ENCODE data around the gene OR7G1.

The OR7G1 gene, protein sequence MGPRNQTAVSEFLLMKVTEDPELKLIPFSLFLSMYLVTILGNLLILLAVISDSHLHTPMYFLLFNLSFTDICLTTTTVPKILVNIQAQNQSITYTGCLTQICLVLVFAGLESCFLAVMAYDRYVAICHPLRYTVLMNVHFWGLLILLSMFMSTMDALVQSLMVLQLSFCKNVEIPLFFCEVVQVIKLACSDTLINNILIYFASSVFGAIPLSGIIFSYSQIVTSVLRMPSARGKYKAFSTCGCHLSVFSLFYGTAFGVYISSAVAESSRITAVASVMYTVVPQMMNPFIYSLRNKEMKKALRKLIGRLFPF

DNA sequence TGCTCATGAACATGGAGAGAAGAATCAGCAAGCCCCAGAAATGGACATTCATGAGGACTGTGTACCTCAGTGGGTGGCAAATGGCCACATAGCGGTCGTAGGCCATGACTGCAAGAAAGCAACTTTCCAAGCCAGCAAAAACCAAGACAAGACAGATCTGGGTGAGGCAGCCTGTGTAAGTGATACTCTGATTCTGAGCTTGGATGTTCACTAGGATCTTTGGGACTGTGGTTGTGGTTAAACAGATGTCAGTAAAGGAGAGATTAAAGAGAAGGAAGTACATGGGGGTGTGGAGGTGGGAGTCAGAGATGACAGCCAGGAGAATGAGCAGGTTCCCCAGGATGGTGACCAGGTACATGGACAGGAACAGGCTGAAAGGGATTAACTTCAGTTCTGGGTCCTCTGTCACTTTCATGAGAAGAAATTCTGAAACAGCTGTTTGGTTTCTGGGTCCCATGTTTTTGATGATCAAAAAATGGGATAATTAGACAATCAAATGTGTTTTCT, at the start of gene OR7G1:
OR7G1 (minus strand) TSS at position 457 of the 507 bp plus-strand sequence; CDS start at position 457, 0 bp downstream.
- H3K4me3 ChIP-seq (ENCODE audit: low read length): no peak within 1 kb of the TSS
- no peak for TF ChIP-seq ZNF274 (IDR thresholded peaks at IDR 0.05; ENCODE audit: low read depth, low read length)

DNA sequence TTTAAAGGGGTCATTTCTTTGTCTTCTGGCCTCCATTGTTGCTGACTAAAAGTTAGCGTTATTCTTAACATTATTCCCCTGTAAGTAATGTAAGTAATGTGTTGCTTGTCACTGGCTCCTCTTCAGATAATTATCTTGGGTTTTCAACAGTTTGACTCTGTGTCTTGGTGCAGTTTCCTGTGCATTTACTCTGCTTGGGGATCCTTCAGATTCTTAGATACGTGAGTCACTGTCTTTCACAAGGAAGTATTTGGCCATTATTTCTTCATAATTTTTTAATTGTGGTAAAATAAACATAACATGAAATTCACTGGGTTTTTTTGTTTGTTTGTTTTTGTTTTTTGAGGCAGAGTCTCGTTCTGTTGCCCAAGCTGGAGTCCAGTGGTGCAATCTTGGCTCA, 49.7 kb upstream of the OR7G1 start:
- TF ChIP-seq ZNF274 (IDR thresholded peaks at IDR 0.05; ENCODE audit: low read depth, low read length): no peak
- H3K4me3 ChIP-seq (ENCODE audit: low read length): no peak overlapping the region

DNA sequence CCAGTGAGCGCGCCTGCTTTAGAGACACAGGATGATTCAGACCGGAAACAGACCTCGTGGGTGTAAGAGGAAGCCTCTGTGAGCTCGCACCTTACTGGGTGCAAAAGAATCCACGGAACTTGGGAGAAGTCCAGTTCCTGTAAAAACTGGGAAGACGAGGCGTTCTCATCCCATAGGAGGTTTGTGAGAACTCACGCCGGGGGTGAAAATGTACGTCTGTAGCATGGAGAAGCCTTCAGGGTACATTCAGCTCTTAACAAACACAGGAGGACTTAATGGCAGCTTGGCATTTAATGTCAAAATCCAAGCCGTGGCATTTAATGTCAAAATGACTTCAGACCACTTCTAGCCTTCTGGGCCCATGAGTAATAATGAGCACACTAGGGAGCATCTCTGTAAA, 45.9 kb upstream of the OR7G1 start:
- no peak overlapping the region for H3K4me3 ChIP-seq (ENCODE audit: low read length)
- peak; percentile 82 for TF ChIP-seq ZNF274 (IDR thresholded peaks at IDR 0.05; ENCODE audit: low read depth, low read length)

DNA sequence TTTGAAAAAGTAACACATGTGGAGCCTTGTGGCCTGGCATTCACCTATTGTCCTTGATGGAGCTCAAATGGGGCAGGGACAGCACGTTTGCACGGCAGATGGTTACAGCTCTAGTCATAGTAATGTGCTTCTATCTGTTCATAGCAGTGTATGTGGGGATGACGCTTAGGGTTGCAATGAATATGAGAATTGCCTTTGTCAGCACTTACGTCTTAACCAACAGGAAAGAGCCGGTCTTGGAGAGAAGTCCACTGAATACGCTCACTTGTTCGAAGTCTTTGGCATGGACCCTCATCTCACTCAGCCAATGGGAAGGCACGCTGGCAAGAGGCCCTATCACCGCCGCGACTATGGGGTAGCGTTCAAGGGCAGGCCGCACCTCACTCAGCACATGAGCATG, 44.3 kb upstream of the OR7G1 start:
- no peak for TF ChIP-seq ZNF274 (IDR thresholded peaks at IDR 0.05; ENCODE audit: low read depth, low read length)
- no peak overlapping the region for H3K4me3 ChIP-seq (ENCODE audit: low read length)

DNA sequence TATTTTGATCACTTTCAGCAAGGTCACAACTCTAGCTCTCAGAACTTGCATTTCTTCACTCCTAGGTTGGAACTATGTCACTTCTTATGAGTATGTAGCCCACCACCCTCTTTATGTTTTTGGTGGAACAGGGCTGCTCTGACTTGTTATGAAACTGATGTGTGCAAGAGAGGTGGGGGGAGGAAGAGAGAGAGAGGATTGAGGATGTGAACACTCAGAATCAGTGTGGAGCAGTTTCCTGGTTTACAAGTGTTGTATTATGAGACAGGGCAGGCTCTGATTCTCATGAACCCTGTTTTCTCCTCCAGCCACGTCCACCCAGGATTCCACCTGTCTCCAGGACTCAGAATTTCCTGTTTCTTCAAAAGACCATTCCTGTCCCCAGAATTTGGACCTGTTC, 40.7 kb upstream of the OR7G1 start:
- TF ChIP-seq ZNF274 (IDR thresholded peaks at IDR 0.05; ENCODE audit: low read depth, low read length): no peak
- no peak overlapping the region for H3K4me3 ChIP-seq (ENCODE audit: low read length)

DNA sequence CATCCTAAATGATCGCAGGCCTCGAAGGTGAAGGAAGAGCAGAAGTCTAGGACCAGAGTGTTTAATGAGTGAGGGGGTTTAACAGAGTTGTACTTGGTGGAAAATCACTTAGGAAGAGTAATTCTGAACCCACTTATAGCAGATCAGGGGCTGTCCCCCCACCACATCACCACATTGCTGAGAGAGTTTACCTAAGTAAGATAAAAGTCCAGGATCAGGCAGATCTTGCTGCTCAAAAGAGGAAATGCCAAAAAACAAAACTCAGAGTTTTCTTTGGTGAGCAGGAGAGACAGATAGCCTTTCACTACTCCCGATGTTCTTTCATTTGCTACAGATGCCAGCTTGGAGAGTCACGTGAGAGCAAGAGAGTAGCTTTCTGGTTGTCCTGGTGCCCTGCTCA, 40.0 kb upstream of the OR7G1 start:
- no peak overlapping the region for H3K4me3 ChIP-seq (ENCODE audit: low read length)
- no peak for TF ChIP-seq ZNF274 (IDR thresholded peaks at IDR 0.05; ENCODE audit: low read depth, low read length)

DNA sequence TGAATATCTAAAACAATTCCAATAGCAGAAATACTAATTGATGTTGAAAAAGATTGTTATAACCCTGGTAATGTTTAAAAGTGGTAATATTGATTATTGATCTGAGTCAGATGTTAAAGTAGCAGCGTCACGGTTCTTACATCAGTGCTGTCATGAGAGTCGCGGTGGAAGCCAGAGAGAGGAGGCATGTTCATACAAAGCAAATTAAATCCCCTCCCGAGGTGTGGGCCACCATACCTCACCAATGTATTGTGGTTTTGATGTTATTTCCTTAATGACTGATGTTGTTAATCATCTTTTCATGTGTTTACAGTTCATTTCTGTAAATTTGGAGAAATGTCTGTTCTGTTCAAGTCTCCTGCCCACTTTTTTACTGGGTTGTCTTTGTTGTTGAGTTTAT, 35.8 kb upstream of the OR7G1 start:
- TF ChIP-seq ZNF274 (IDR thresholded peaks at IDR 0.05; ENCODE audit: low read depth, low read length): no peak
- H3K4me3 ChIP-seq (ENCODE audit: low read length): no peak overlapping the region

DNA sequence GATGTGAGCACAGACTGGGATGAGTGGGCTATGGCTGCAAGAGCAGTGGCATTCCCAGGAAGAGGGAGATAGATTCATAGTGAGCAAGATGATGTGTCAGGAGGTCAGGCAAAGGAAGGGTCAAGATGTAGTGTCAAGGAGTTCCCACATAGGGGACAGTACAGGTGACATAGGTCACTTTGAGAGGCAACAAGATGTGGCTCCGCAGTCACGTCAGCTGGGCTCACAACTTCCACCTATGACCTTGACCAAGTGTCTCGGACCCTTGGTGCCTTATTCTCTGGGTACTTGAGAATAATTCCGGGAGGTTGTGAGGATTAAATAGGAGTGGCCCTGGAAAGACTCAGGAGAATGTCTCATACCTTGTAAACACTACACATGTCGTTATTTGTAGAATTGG, 35.1 kb upstream of the OR7G1 start:
- no peak for TF ChIP-seq ZNF274 (IDR thresholded peaks at IDR 0.05; ENCODE audit: low read depth, low read length)
- H3K4me3 ChIP-seq (ENCODE audit: low read length): no peak overlapping the region

DNA sequence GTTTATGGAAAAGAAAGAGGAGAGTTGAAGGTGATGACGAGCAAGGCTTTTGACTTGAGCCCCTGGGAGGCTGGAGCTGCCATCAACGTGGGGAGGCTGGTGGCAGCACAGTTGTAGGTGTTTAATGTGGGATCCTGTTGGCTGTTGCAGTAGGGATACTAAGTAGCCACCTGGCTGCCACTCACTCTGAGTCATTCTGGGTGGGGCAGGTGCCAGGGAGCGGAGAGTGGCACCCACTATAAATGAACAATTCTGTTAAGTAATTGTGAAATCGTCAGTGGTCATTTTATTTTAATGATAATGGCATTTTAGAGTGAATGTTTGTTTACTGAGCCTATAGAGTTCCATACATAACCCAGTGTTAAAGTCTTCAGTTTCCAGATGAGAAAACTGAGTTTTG, 34.4 kb upstream of the OR7G1 start:
- no peak overlapping the region for H3K4me3 ChIP-seq (ENCODE audit: low read length)
- no peak for TF ChIP-seq ZNF274 (IDR thresholded peaks at IDR 0.05; ENCODE audit: low read depth, low read length)

DNA sequence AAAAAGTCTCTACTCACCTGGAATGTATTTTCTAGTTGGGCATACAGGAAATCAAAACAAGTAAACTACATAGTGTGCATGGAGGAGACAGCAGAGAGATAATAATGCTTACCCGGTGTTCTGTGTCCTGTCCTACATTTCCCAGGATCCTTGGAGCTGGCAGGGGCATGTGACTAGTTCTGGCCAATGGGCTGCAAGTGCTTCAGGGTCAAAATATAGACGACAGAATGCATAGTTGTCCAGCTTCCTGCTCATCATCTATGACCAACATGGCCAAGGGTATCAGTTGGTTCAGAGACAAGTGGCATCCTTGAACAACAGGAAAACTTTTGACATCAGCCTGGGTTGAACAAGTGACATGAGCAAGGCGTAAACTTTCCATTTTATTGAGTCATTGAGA, 33.1 kb upstream of the OR7G1 start:
- TF ChIP-seq ZNF274 (IDR thresholded peaks at IDR 0.05; ENCODE audit: low read depth, low read length): no peak
- no peak overlapping the region for H3K4me3 ChIP-seq (ENCODE audit: low read length)

DNA sequence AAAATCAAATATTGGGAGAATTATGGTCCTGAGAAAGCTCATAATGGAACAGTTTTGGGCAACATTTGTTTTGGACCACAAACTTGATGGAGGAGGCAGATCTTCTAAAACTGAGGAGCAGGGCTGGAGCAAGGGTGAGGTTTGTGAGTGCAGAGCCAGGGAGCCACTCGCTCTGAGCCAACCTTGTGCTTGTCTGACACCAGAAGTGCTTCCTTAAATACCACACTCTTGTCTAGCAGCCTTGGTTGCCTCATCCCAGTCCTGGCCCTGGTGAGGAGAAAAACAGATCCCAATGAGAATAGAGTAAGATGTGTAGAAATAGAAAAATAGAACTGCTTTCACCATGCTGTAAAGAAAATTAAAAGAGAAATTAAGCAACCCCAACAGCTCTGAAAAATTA, 31.3 kb upstream of the OR7G1 start:
- H3K4me3 ChIP-seq (ENCODE audit: low read length): no peak overlapping the region
- TF ChIP-seq ZNF274 (IDR thresholded peaks at IDR 0.05; ENCODE audit: low read depth, low read length): no peak

DNA sequence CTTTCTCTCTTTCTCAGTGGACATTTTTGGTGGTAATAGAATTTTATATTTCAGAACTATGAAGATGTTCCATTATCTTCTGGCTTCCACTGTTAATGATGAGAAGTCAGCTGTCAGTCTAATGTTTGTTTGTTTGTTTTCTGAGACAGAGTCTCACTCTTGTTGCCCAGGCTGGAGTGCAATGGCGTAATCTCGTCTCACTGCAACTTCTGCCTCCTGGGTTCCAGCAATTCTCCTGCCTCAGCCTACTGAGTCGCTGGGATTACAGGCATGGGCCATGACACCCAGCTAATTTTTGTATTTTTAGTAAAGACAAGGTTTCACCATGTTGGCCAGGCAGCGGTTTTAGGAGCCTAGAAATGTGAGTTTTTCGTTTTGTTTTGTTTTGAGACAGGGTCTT, 29.4 kb upstream of the OR7G1 start:
- TF ChIP-seq ZNF274 (IDR thresholded peaks at IDR 0.05; ENCODE audit: low read depth, low read length): no peak
- H3K4me3 ChIP-seq (ENCODE audit: low read length): no peak overlapping the region

DNA sequence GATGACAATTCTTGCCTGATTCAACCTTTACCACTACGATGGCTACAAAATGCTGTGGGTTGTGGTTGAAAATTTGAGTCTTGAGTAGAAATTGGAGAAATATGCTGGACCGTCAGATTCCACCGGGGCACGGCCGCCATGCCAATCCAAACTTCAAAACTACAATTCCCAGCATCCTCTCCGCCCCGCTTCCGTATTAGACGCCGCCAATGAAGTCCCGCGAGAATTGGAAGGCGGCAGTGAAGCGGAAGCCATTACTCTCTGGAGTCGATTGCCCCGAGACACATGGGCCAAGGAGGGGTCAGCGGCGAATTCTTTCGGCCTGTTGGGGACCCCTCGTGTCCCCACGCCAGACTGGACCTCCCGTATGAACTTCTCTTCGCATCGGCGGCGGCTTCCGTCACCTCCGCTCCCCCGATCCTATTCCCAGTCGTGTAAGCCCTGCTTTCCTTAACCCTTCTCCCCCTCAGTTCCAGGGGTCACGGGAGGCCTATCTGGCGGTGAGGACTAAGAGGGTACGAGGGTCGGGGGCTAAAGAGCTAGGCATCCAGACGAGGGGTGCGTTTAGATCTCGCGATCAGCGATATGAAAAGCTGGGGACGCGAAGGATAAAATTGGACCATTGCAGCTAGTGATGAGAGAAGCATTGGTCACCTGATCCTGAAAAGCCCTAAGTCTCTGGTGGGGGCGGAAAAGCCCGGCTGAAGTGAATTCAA, 24.8 kb upstream of the OR7G1 start, which contains the start of gene ZNF317:
ZNF317 (plus strand) TSS at position 239 of the 716 bp plus-strand sequence. CDS start 15,620 bp downstream, outside the sequence.
- H3K4me3 ChIP-seq (ENCODE audit: low read length): peak within 1 kb of the TSS; percentile 82
- TF ChIP-seq ZNF274 (IDR thresholded peaks at IDR 0.05; ENCODE audit: low read depth, low read length): no peak

DNA sequence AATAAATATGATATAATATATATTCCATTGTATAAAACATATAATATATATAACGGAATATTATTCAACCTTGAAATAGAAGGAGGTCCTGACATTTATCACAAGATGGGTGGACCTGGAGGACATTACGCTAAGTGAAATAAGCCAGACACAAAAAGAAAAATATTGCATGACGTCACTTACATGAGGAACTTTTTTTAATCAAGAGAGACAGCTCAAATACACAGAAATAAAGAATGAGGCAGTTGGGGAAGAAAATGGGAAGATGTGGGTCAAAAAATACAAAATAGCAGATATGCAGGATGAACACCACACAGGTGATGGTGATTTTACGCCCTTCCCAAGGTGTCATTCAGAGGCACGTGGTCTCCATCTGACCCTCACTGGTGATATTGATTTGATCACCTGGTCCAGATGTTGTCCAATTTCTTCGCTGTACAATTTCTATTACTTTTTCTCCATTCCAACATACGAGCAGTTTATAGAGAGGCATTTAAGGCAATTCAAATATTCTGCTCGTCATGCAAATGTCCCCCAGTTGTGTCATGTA, 24.1 kb upstream of the OR7G1 start:
- H3K4me3 ChIP-seq (ENCODE audit: low read length): peak overlapping the region; percentile 82
- TF ChIP-seq ZNF274 (IDR thresholded peaks at IDR 0.05; ENCODE audit: low read depth, low read length): no peak

DNA sequence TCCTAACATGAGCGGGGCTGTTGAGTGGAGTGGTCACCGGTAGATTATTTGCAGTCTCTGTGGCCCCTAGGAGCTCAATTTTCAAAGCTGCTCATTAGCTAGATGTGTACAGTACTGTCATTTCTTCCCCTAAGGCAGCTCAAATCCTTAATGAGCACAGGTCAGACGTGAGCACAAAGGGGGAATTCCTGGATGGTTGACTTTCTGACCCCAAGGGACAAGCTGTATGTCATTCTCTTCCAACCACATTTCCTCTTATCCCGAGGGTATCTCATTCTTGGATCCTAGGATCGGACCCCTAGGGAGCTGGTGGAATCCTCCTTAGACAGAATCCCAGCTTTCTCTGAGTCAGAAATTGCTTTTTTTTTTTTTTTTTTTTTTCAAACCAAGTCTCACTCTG, 16.9 kb upstream of the OR7G1 start:
- TF ChIP-seq ZNF274 (IDR thresholded peaks at IDR 0.05; ENCODE audit: low read depth, low read length): no peak
- no peak overlapping the region for H3K4me3 ChIP-seq (ENCODE audit: low read length)

Measured in GM08714 (cell line).